GM18498 (cell line): Measurements from ENCODE around the gene TELO2.
A peak's percentile ranks its signal among the peaks of the same experiment; 100 is the strongest.

Experiments
- ATAC-seq: cut with Tn5 transposase; IDR thresholded peaks from one replicate; pipeline ENCODE4 v1.9.1; 2021; ENCODE audit warnings: mild to moderate bottlenecking, moderate library complexity; ENCODE audit not compliant: unreplicated experiment

TELO2 gene

DNA sequence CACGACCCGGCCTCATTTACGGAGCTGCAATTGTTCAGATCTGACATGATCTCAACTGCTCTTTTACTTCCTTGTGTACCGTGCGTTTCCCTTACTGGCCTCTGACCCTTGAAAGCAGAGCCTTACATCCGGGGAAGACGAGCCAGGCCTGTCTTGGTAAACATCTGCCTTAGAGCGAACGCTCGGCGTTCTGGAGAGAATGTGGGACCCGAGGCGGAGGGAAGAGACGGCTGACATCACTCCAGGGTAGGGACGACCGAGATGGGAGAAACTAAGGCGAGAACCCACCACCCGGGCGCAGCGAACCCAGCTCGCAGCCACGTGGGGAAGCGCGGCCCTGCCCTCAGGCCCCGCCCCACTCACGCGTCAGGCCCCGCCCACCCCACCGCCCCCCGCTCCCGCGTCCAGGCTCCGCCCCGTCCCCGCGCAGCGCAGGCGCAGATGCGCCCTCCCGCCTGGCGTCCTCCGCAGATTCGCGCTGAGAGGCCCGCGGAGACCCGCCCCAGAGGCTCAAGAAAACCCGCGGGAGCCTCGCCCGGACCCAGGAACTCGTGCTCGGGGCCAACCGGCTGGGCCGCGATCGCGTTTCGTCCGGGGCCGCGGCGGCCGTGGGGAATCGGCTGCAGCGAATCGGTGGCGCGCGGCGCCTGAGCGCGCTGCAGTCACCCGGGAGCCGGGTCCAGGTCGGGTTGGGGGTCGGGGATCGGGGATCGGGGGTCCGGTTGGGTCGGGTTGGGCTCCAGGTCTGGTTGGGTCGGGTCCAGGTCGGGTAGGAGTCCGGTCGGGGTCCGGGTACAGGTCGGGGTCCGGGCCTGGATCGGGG lies at the start of gene TELO2:
TELO2 (plus strand) TSS at position 438 of the 823 bp plus-strand sequence. CDS start 922 bp downstream, outside the sequence.
- peak; percentile 69 for ATAC-seq

GRCh38 chr16:1443403-1443973 lies 49.7 kb upstream of the TELO2 start:
- no peak for ATAC-seq

DNA sequence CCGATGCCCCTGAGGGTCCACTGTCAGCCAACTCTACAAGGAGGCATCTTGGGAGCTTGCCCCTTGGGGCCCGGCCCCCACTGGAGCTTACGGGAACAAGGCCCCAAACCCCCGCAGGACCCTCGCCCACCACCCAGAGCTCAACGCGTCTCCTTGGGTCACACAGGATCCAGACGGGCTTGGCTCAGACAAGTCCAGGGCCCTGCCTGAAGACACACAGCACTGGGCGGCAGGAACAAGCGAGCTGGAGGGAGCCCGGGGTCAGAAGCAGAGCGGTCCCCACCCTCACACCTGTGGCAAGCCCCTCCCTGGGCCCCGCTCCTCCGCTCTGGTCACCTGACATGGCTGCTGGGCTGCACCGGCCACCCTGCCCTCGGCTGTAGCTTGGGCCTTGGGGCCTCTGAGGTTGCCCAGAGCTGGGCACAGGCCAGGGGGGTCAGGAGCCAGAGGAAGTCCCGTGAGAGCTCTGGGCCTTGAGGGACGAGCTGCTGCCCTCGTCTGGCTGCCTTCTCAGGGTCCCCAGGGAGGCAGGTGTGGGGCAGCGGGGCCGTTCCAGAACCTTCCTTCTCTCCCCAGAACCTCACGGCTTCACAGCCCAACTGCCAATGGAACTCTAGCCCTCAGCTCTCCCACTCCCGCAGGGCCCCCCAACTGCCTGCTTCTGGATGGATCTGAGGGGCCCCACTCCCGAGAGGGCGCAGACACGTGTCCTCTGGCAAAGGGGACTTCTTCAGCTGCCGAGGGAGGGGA lies 49.0 kb upstream of the TELO2 start, which contains the start of gene CCDC154:
CCDC154 (minus strand) TSS at position 577 of the 750 bp plus-strand sequence; CDS start at position 343, 234 bp downstream.
- ATAC-seq: no peak

DNA sequence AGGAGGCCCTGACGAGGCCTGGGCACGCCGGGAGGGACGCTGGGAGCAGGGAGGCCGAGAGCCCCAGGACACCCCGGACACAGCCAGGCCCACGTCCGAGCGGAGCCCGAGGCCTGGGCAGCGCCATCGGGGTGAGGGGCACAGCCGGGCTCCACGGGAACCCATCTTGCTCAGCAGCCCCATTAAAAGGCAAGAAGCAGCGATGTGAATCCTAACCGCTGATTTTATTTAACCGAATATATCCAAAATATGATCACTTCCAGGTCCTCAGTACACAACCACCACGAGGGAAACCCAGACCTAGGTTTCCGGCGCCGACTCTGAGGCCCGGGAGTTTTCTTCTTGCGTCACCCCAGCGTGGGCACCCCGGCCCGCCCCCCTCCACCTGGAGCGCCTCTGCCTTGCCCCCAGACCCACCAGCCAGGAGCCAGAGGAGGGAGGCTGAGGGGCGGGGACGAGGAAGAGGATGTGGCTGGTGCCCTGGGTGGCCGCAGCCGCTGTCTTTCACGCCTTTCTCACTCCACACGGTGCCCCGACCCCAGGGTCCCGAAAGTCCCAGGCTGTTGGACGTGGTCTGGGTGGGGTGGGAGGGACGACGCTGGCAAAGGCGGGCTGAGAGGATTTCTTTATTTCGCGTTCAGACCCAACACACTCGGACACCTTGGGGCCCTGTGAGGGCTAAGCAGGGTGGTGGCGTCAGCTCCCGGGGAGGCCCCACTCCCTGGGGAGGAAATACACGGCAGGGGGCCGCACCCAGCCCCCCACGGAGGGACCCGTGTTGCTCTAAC lies 48.2 kb upstream of the TELO2 start:
- ATAC-seq: no peak

- no peak for ATAC-seq
Measured at GRCh38 chr16:1445518-1446203, 47.5 kb upstream of the TELO2 start.

- no peak for ATAC-seq
Measured at GRCh38 chr16:1446296-1447080, 46.7 kb upstream of the TELO2 start.

- no peak for ATAC-seq
Measured at GRCh38 chr16:1447965-1448364, 45.2 kb upstream of the TELO2 start.

DNA sequence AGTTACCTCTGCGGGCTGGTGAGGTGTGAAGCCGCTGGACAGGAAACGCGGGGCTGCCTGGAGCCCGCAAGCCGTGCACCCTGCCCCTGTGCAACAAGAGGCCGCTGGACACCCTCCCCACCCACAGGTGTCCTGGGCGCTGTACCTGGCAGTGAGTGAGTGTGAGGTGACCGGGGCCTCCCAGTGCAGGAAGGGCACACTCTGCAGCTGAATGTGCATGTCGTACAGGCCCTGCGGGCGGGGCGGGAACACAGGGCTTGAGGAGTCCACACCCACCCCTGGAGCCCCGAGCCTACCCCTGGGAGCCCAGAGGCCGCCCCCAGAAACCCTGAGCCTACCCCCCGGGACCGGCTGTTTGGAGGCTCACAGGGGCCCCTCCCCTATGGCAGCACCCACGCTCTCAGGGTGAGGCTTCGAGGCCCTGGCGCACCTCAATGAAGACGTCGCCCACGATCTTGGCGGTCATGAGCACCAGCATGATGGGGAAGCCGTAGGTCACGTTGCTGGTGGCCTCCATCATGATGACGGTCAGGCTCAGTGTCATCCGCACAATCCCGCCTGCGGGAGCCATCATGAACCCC lies 44.5 kb upstream of the TELO2 start:
- no peak for ATAC-seq

- no peak for ATAC-seq
Measured at GRCh38 chr16:1449201-1449788, 43.9 kb upstream of the TELO2 start.

GRCh38 chr16:1450218-1450617 lies 42.9 kb upstream of the TELO2 start:
- ATAC-seq: no peak

GRCh38 chr16:1450841-1451240 lies 42.3 kb upstream of the TELO2 start:
- no peak for ATAC-seq

DNA sequence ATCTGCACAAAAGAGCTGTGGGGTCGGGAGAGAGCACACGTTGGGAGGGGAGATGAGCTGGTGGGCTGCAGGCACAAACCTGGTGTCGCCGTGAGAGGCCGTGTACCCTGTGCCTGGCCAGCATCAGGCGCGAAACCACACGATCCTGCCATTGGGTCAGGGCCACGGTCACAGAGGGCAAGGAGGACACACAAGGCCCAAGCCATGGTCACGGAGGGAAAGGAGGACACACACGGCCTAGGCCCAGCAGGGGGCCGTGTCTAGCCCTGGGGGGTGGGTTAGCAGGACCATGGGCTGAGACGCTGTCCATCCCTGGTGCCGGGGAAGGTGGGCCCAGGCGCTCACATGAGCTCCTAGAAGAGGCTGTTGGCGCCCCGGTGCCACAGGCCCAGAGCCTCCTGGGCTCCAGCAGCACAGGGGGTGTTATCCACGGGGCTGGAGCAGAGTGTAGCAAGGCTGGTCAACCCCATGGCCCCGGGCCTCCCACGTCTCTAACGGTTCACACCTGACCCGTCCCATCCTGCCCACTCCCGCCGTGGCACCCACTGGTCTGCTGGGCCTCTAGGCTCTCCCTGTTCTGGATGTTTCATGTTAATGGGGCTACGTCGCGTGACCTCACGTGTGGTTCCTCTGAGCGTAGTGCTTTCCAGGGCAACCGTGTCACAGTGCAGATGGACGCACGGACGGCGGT lies 41.3 kb upstream of the TELO2 start:
- ATAC-seq: no peak

- ATAC-seq: no peak
Measured at GRCh38 chr16:1452530-1452929, 40.6 kb upstream of the TELO2 start.

GRCh38 chr16:1453316-1453715 lies 39.8 kb upstream of the TELO2 start:
- ATAC-seq: no peak

DNA sequence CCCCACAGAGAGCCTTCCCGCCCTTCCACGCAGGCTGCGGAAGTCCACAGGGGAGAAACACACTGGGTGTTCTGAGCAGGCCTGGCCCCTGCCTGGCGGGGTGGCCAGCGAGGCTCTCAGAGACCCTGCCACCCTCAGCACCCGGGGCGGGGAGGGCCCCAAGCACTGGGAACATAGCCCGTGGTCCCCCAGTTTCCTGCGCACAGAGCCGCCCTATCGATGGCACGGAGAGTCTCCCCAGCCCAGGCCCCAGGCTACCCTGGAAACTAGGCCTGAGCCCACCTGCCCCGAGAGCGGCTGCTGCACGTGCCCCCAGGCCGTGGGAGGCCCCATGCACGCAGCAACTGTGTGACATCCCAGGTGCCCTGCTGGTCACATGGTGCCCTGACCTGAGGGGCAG lies 38.6 kb upstream of the TELO2 start:
- no peak for ATAC-seq

GRCh38 chr16:1455190-1456171 lies 37.7 kb upstream of the TELO2 start:
- ATAC-seq: no peak

DNA sequence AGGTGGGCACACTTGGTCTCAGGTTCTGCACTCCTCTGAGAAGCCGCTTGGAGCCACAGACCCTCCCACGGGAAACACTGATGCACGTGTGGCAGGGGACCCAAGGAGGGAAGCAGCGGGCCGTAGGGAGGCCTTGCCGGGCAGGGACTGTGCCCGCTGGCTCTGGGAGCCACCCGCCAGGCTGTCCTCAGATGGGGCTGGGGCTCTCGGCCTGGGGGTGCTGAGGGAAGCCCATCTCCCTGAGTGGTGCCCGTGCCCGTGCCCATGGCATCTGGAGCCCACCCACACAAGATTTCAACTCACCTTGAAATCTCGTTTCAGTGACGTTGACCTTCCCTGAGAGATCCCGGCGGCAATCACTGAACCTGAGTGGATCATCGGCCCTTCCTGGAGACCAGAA lies 36.2 kb upstream of the TELO2 start:
- ATAC-seq: no peak
